GM19463 (cell line): ENCODE measurements around the gene PTTG1IP.
"Not testable (repeated sequence)": the region's sequence is repeated elsewhere in the genome, so short reads cannot be mapped to it uniquely, and the experiment has no call there.

Experiments used
- ATAC-seq: cut with Tn5 transposase; IDR thresholded peaks from one replicate; pipeline ENCODE4 v1.9.1; 2021; ENCODE audit warnings: mild to moderate bottlenecking, moderate library complexity; ENCODE audit not compliant: unreplicated experiment

Gene PTTG1IP

DNA sequence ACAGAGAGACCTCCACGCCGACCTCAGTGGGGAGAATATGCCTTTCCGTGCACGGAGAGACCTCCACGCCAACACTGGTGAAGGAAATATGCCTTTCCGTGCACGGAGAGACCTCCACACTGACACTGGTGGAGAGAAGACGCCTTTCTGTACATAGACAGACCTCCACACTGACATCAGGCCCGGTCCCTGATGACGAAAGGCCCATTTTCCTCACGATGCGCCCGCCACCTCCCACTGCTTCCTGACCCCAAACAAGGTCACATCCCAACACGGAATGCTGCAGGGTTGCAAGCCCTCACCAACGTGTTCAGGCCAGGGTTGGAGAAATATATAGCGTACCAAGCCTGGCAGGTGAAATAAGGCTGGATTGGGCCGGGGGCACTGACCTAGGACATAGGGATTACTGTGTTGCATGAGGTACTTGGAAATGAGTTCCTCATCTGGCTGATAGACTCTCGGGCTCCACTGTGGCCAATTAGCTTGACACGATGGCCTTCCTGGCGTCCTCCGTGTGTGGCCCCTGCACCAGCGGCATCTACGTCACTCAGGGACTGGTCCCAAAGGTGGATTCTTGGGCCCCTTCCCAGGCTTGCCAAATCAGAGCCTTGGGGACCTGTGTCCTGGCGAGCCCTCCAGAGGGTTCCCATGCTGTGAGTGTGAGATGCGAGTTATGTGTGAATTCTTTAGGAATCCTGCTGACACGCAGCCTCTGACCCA, 39.1 kb downstream of the PTTG1IP start:
- ATAC-seq: no peak

DNA sequence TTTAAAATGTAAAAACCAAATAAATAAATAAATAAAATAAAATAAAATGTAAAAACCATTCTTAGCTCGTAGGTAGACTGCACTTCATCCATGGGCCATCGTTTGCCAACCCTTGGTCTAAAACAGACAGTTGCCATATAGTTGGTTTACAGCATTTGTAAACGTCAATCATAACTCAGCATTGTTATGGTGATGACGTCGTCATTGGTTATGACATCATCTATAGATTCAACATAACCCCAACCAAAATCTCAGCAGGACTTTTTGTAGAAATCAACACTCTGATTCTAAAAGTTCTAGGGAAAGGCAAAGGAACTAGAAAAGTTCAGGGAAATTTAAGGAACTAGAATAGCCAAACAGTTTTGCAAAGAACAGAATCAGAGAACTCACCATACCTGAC, 39.8 kb downstream of the PTTG1IP start:
- ATAC-seq: no peak

DNA sequence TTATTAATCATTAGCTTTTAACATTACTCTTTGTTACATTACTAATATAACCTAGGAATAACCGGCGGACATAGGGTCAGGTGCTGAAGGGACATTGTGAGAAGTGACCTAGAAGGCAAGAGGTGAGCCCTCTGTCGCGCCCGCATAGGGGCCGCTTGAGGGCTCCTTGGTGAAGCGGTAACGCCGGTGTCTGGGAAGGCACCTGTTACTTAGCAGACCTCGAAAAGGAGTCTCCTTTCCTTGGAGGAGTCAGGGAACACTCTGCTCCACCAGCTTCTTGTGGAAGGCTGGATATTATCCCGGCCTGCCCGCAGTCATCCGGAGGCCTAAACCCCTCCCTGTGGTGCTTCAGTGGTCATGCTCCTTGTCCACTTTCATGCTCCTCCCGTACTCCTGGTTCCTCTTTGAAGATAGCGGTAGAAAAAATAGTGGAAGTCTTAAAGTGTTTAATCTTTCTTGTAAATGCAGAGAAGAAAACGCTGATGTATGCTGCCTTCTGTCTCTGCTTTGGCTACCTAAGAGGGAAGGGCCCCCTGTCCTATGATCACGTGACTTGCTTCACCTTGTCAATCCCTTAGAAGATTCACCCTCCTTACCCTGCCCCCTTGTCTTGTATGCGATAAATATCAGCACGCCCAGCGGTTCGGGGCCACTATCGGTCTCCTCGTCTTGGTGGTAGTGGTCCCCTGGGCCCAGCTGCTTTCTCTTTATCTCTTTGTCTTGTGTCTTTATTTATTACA, 40.8 kb downstream of the PTTG1IP start:
- ATAC-seq: not testable (repeated sequence)

DNA sequence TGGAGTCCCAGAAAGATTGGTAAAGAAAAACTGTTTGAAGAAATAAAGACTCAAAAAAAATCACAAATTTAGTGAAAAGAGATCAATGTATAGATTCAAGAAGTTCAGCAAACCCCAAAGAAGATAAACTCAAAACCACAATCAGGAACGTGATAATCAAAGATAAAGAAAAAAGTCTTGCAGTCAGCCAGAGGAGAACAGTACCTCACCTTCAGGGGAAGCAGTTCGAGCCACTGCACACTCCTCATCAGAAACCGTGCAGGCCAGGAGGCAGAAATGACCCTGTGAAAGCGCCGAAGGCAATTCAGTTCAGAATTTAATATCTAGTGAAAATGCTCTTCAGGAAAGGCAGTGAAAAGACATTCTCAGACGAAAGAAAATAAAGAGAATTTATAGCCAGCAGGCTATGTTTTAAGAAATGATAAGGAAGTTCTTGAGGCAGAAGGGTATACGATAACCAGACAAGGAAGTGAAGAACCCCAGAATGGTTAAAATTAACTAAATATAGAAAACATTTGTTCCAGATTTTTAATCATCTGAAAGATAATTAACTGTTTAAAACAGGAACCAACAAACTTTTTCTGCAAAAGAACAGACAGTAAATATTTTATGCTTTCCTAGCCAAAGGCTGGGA, 42.1 kb downstream of the PTTG1IP start:
- no peak for ATAC-seq

DNA sequence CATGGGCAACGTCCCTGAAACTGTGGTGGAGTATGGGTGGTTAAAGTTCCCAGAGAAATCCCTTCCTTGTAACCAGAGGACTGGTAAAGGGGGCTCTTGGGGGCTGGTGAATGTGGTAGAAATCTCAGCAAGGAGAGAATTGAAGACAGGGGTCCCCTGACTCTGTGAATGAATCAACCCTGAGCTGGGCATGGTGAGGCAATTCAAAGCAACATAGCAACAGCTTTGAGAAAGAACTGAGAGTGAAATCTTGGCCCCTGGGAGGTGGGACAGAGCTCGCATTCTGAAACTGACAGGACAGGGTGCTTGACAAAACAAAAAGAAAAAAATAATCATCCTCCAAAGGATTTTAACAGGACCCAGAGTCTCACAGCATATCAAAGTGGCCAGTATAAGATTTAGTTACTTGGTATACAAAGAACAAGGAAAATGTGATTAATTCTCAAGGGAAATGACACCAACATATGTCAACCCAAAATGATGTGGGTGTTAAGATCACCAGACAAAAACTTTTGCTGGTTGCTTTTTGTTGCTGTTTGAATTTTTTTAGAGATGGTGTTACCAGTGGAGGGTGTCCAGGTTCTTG, 43.9 kb downstream of the PTTG1IP start:
- no peak for ATAC-seq

DNA sequence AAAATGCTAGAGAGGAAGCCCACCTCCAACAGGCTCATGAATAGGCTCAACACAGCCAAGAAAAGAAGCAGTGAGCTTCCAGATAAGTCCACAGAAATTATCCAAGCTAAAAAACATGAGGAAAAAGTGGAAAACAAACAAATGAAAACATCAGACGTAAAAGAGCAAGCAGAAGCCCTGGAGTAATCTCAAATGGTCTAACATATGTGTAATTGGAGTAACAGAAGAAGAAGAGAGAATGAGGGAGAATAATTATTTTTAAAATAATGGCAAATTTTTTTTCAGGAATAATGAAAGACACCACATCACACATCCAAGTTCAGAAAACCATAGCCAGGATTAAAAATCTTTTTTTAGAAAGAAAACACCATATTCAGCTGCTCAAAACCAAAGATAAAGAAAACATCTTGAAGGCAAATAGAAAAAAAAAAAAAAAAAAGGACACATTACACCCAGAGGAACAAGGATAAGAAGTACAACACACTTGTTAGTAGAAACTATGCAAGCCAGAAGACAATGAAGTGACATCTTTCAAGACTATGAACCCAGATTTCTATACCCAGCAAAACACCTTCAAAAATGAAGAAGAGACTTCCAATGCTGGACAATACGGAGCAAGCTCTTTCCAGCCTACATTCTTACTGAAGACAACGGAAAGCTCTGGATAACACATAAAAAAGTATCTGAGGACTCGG, 45.0 kb downstream of the PTTG1IP start:
- no peak for ATAC-seq

DNA sequence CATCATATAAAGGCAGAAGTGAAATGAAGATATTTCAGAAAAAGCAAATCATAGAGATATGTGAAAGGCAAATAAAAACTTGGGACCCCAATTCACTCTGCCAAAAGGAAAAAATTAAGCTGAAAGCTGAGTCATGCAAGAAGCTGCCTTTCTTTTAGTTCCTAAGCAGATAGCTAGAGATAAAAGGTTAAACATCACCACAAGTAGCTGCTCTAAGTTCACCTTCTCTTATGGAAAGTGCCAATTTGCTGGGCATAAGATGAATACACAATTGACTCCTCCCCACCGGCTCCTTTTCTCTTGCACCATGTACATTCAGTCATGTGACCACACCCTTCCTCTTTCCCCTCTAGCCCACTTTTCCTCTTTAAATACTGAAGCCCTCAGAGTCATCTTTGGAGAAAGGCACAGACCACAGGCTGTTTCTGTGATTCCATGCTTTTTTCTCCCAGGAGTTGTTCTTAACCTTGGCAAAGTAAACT, 50.3 kb downstream of the PTTG1IP start:
- no peak for ATAC-seq

DNA sequence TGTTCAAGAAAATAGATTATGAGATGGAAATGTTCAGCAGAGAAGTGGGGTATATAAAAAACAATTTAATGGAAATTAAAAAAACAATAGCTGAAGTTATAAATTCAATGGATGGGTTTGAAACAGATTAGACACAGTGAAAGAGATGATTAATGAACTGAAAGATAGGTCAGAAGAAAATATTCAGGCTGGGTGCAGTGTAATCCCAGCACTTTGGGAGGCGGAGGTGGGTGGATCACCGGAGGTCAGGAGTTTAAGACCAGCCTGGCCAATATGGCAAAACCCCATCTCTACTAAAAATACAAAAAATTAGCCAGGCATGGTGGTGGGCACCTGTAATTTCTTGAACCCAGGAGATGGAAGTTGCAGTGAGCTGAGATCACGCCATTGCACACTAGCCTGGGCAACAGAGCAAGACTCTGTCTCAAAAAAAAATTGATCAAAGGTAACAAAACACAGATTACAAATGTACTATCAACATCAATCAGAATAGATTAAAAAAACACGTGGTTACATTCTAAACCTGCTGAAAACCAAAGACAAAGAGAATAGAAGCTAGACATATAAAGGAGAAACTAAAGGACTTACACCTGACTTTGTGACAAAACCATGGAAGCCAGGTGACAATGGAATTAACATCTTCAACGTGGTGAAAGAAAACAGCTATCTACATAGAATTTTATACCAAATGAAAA, 50.9 kb downstream of the PTTG1IP start:
- no peak for ATAC-seq

DNA sequence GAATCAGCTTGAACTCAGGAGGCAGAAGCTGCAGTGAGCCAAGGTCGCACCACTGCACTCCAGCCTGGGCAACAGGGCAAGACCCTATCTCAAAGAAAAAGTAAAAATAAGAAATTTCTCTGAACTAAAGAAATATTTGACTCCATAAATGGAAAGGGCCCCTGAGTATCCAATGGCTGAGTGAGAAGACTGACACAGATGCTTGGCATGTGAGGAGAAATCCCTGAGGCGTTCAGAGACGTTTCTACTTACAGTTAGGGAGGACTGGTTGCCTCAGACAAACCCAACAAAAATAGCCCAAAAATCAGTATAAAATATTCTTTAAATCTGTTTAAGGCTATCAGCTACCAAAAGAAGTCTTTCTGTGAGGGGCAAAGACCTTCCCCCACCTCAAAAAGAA, 52.6 kb downstream of the PTTG1IP start:
- no peak for ATAC-seq

DNA sequence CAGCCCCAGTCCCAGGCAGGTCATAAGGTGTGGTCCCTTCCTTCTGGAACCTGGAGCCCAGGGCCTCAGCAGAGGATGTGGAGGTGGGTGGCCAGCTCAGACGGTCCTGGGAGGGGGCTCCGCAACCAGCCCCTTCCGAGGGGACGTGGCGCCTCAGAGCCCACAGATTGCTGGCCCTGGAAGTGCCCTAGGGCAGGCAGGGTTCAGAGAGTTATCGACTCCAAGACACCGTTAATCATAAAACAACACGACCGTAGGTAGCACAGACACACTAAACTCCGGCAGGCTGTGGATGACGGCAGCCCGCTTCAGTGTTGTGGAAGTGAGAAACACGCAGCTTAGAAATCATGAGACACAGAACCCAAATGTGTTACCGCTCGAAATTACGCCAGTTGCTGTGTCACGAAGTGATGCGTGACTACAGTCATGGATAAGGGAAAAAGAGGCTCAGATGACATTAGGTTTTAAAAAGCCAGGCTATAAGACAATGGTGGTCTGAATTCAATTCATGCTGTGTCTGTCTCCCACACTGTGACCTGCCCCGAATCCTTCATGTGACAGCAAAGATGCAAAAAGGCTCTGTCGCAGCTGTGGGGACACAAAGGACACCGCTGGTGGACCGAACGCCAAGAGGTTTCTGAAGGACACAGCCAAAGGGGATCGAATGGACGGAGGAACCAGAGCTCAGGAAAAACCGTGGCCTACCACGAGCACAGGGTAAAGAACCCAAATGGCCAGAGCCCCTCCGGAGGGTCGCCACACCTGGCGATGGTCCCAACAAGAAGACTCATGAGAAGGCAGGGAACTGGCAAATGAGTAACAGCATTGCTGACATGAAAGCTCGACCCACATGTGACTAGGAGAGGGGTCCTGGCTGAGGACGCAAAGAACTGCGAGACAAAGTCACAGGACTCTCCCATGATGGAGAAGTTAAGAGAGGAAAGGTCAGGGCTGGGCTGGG, 53.9 kb downstream of the PTTG1IP start:
- ATAC-seq: no peak

DNA sequence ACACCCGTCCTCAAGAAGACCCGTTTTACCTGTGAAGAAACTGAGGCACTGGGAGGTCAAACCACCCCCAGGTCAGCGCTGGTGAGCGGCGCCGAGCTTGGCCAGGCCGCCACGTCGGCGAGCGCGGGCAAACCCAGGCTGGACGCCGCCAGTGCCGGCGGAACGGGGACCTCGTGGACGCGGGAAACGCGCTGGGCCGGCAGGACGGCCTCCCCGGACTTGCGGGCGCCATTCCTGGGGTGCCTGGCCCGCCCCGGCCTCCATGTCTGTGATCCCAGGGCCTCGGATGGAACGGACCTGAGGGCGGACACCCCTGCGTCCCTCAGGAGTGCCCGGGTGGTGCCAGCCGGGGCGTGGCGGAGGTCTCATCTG, 54.9 kb downstream of the PTTG1IP start:
- no peak for ATAC-seq

DNA sequence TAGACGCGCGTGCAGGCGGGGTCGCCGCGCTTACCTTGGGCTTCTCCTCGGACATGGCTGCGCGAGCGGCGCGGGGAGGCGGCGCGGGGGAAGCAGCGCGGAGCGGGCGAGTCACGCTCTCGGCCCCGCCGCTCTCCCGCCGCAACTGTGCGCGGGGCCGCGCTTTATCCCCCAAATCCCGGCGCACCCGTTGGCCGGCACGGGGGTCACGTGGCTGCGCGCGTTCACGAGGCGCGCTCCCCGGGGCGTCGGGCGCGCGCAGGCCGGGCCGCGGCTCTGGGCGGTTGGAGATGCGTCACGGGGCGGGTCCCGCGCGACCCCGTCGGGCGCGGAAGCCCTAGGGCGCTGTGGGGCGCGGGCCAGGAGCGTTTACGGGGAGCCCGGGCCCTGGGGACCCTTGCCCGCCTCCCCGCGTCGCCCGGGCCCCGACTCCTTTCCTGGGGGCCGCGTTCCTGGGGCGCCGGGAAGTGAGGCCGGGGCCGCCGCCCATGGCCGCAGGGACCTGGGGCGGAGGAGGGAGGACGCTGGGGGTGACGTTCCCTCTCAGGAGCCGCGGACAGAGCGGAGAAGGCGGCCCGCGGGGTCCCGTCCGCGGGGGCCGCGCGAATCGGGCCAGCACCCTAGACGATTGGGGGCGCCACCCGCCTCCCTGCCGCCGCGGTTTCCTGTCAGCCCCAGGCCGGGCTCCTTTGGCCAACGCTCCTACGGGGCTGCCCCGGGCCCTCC, 55.4 kb downstream of the PTTG1IP start, which contains the start of gene SUMO3:
Gene SUMO3, minus strand, starts transcription at position 149 of the 726 bp plus-strand sequence. Its CDS starts 94 bp downstream, at position 55.
- ATAC-seq: peak; percentile 74

DNA sequence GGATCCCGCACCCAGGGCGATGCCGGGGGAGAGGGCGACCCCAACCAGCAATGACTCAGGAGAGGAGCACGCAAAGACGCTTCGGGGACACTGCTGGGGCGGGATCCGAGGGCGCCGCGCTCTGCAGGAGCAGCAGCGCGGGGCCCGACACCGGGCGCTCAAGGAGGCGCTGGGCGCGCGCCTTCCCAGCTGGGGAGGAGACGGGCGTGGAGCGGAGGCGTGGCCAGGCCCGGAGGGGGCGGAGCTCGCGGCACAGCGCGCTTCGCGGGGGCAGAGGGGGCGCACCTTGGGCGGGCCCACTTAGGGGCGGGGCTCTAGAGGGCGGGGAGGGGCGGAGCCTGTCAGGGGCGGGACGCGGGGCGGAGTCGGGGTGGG, 56.0 kb downstream of the PTTG1IP start:
- peak; percentile 74 for ATAC-seq

DNA sequence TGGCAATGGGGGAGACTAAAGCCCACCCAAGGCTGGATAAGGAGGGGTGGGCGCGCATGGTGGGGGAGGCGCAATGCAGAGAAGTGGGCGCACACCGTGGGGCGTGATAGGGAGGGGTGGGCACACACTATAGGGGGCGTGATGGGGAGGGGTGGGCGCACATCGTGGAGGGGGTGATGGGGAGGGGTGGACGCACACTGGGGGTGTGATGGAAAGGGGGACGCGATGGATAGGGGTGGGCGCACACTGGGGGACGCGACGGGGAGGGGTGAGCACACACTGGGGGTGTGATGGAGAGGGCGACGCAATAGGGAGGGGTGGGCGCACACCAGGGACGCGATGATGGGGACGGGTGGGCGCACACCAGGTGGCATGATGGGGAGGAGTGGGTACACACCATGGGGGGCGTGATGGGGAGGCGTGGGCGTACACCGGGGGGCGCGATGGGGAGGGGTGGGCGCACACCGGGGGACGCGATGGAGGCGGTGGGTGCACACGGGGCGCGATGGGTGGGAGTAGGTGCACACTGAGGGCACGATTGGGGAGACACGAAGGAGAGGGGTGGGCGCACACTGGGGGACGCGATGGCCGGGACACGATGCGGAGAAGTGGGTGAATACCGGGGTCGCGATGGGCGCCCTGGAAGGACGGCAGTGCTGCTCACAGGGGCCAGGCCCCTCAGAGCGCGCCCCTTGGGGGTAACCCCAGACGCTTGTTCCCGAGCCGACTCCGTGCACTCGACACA, 56.6 kb downstream of the PTTG1IP start:
- ATAC-seq: no peak

DNA sequence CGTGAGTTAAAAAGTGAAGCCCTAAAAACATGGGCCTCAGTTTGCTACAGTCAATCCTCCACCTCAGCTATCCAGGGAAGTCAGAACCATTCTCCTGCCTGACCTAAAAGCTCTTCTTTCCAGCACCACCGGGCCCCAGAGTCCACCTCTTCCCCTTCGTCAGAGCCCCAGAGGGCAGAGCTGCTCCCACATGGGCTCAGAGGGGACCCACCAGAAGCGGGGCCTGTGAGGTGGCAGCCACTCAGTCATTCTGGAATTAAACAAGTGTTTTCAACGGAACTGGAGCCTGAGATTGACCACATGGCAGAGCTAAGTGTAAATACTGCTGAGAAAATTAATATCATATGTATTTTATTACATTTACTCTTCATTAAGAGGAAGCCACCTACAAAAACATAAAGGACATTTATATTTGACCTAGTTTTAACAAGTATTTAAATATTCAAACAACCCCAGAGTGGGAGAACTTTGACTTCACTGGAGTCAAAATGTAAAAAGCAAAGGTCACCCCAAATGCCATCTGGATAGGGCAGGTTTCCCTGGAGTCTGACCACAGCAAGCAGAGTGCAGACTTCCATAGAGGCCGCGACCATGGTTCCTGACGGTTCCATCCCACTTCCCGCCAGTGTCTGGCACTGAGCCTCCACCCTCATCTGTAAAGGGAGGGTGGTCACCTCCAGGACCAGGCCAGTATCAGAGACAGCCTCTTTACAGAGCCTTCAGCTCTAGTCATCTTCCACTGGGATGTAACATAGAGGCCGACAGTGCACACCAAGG, 57.5 kb downstream of the PTTG1IP start:
- ATAC-seq: no peak

DNA sequence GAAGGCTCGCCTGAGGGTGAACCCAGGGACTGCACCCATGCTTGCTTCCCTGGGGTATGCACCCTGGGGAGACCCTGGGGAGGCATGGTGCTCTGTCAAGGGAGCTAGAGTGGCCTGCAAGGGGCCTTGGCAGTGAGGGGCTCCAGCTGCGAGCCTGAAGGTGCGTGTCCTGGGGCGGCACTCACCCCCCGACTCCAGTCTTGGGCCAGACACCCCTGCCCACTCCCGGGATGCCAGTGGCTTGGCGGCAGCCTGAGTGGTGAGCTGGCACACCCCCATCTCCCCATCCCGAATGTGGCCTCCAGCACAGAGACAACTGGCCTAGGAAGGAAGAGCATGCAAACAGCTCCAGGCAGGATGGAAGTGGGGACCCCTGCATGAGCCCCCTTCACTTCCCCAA, 58.3 kb downstream of the PTTG1IP start:
- ATAC-seq: no peak

DNA sequence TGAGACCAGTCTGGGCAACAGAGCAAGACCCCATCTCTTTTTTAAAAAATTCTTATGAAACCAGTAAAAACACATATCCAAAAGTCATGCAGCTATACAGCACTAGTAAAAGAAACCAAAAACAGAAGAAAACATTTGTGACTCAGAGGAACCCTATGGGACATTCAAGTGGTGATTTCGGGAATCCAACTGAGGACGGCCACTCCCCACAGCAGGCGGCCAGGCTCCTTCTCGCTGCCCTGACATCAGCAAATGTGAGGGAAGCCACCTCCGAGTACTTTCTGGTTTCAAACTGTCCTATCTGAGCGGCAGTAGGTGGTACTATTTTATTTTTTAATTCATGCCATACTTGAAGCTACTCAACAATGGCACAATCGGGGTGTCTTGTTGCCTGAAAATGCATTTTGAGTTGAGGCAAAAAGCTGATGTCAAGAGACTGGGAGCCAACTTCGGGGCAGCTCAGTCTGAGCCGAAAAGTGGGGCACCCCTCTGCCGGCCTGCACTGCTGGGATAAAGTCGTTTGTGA, 58.9 kb downstream of the PTTG1IP start:
- no peak for ATAC-seq
